GM20431 (cell line): ENCODE data around the gene PROS1.
"Not testable (repeated sequence)": the region's sequence is repeated elsewhere in the genome, so short reads cannot be mapped to it uniquely, and the experiment has no call there.

Experiments
- in situ Hi-C: fragments of 300-500 bp; cut with MseI, MboI; formaldehyde crosslinking; loops from one replicate; pipeline ENCODE4 v1.15.0; 2020; ENCODE audit warnings: low sequenced_read_pairs; ENCODE audit not compliant: unreplicated experiment

The PROS1 gene

DNA sequence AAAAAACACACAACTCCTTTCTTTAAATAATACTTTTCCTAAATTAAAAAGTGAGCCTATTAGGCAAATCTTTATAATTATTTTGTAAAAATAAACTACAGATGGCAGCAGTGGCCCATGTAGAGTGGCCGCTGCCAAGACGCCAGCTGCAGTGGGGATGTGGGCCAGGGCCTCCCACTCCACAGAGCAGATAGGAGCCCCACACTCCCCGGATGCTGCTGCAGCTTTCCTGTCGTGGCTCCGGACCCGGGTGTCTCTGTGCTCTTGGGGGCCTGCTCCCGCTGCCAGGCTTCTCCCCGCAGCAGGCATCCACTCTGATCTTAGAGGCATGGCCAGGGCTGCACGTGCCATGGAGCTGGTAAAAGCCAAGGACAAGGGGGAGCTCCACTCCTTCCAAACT, 67.5 kb downstream of the PROS1 start:
- in situ Hi-C loops, result no loop called here

DNA sequence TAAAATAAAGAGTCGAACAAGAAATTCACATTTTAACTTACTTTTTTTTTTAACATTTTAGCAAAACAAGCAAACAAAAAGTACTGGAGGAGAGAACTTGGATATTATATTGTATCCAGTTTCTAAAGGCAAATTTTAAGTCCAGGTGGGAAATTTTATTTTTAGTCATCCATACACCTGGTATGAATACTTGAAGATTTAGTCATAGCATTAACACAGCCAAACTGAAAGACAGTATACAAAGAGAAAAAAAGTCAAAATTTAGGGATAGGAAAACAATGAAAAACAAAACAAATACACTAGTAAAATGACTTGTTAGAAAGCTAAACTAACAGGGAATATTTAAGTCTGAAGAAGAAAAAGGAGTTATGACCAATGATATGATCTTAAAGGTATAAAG, 69.1 kb downstream of the PROS1 start:
- in situ Hi-C loops, result no loop called here

DNA sequence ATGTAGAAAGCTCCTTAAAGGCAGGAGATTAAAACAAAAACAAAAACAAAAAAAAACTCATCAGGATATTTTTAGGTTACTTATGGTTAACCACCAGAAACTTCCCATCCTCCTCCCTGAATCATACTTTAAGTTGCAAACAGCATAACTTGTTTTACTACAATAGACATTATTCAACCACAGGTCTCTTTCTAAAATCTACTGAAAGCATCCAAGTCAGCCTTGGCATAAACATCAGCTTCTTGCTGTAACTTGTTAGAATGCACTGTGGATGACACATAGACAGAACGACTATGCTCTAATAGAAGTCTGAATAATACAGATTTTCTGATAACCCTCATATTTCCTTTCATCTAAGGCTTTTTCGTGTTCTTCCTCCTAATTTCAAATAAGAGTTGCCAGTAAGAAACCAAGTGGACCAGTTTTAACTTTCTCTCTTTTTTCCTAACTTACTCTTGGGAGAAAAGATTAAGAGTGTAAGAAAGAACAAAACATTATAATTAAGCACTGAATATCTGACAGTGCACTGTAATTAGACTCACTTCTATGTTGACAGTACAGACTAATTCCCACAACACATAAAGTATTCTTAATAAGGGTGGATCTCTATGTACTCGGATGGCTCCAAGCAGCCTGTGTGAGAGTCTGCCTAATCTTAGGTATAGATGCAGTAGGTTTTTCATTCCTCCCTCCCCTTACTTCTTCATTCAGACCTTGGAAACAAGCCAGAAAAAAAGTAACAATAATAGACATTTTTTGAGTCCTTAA, 95.3 kb downstream of the PROS1 start:
- in situ Hi-C loops, result not testable (repeated sequence)

DNA sequence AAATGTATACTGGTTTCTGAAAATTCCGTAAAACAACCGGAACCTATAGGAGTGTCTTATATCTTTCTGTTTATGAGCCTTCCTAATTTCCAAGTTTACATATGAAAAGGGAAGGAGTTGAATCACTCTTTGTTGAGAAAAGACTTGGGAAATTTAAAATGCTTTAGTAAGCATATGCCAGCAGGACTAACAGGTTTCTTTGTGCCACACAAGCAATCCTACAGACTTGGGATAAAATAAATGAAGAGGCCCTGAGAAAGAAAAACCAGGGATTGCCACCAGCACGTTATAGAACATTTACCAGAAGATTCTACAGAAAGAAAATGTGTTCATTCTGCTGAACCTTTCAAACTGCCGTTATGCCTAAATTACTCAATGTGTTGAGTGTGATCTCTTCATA, 96.3 kb downstream of the PROS1 start:
- in situ Hi-C loops, result not testable (repeated sequence)

DNA sequence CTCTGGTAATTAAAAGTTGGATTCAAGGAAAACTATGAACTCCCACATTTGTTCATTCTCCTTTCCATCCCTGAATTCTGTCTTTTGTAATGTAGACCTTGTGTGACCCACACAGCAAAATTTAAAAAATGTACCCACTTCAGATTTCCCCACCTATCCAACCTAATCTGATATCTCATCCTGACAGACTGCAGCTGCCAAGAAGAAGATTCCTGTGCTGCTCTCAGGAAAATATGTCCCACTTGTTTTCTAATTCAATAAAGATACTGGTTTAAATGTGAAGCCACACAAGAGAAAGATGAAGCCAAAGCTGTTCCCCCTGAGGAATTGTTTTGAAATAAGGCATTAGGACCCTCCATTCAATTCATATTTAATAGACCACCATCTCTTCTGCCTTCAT, 100.3 kb downstream of the PROS1 start:
- in situ Hi-C loops, result not testable (repeated sequence)

DNA sequence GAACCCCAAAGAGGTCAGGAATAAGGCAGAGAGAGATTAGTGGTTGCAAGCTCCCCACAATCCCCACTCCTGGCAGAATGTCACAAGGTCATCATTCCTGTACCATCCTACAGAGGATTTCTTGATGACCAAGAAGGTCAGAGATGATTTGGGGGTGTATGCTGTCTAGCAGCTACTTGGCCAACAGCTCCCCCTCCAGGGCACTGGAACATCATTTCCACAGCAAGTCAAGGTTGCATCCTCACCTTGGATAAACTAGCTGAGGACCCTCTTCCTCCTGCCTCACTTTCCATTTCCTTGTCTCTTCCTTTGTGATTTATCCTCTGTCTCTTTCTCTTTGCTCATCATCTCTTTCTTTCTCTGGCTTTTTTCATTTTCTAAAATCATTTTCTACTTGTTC, 106.3 kb downstream of the PROS1 start:
- in situ Hi-C loops, result no loop called here

DNA sequence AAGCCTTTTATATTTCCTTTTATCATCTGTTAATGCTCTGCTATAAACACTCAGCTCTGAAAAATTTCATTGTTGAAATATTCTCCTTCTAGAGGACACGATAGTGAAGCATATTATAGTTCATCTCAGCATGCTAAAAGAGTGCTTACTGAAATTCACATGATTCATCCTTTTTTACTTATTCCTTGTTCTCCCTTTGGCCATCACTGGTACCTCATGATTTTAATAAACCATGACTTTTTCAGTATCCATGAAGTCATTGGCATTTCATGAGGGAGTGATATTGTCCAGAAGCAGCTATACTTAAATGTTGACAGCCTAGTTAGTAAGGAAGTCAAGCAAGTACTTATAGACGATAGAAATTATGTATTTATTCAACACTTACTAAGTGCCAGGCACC, 112.7 kb downstream of the PROS1 start:
- in situ Hi-C loops, result no loop called here

DNA sequence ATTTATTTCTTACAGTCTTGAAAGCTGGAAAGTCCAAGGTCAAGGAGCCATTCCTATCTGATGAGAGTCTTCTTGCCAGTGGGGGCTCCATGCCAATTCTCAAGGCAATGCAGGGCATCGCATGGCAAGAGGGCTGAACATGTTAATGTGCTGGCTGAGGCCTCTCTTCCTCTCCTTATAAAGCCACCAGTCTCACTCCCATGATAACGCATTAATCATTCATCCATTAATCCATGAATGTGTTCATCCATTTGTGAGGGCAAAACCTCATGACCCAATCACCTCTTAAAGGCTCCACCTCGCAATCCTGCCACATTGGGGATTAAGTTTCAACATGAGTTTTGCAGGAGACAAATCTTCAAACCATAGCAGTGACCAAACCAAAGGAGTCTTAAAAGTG, 118.3 kb downstream of the PROS1 start:
- in situ Hi-C loops, result no loop called here

DNA sequence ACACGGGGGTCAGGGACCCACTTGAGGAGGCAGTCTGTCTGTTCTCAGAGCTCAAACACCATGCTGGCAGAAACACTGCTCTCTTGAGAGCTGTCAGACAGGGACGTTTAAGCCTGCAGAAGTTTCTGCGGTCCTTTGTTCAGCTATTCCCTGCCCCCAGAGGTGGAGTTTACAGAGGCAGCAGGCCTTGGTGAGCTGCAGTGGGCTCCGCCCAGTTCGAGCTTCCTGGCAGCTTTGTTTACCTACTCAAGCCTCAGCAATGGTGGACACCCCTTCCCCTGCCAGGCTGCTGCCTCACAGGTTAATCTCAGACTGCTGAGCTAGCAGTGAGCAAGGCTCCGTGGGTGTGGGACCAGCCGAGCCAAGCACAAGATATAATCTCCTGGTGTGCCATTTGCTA, 121.5 kb downstream of the PROS1 start:
- in situ Hi-C loops, result not testable (repeated sequence)

DNA sequence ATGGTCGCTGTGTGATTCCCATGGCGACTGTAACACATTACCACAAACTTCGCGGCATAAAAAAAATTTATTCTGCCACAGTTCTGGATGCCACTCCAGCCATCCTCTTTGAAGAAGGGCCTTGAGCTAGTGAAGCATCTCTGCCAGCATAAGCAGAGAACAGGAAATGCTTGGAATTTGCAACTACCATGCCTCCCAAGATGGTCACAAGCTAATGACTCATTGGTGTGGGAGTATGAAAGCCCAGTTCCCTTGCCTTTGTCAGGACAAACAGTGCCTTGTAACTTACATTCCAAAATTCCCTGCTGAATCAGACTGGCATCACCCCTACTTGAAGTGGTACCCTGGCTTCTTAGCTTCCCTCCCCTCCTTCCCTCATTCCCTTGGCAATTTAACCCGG, 129.7 kb downstream of the PROS1 start:
- in situ Hi-C loops, result no loop called here

DNA sequence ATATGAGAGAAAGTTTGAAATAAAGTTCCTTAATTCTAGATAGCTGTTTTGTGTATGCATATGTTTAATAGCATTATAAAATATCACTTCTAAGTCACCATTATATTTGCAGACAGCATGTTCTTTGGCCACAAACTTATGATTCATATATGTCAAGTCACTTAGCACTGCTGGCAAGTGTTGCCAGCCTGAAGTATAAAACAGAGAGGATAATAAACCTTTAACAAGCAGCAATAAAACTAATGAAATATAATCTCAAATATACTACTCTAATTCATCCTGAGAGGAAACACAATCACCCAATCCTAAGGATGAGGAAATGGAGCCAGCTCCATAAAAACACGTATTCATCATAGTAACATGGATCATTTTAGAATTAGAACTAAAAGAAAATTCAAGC, 134.5 kb downstream of the PROS1 start:
- in situ Hi-C loops, result not testable (repeated sequence)
